Heart left ventricle (tissue), 16 donors: Measurements from ENCODE around the gene CFAP251. TPM values are rescaled to one million over a fixed set of nuclear protein-coding genes. Genes with fewer than 3 reads are reported as not detected.

Source experiments
- ATAC-seq, 4 donors: fragments of 200-7000 bp; cut with Tn5 transposase; one replicate each; pipeline ENCODE4 v1.9.1; 2020 to 2022; ENCODE audit warnings: moderate library complexity in 4 of 4, mild to moderate bottlenecking in 3 of 4, moderate number of reproducible peaks in 1 of 4
- DNase-seq, 5 donors: peaks; one replicate each; pipeline ENCODE4 v3.0.0-alpha.2; 2020
- H3K27ac ChIP-seq, 12 donors: fragments of 200-600 bp; sonication (generic) in 4 of 12; one replicate each; pipeline versions ENCODE4 v1.5.0 to v1.8.0; 2016 to 2022; ENCODE audit warnings: mild to moderate bottlenecking in 2 of 12
- H3K27me3 ChIP-seq, 9 donors: fragments of 200-600 bp; sonication (generic) in 2 of 9; one replicate each; pipeline versions ENCODE4 v1.5.1 to v1.8.0; 2016 to 2022; ENCODE audit warnings: mild to moderate bottlenecking in 3 of 9
- H3K36me3 ChIP-seq, 9 donors: fragments of 200-600 bp; sonication (generic) in 2 of 9; one replicate each; pipeline versions ENCODE4 v1.5.0 to v1.8.0; 2018 to 2022; ENCODE audit warnings: mild to moderate bottlenecking in 2 of 9
- H3K4me1 ChIP-seq, 12 donors: fragments of 200-600 bp; sonication (generic) in 4 of 12; one replicate each; pipeline versions ENCODE4 v1.5.0 to v1.8.0; 2016 to 2022; ENCODE audit warnings: mild to moderate bottlenecking in 3 of 12
- H3K4me3 ChIP-seq, 12 donors: fragments of 200-600 bp; sonication (generic) in 4 of 12; one replicate each; pipeline versions ENCODE4 v1.5.0 to v1.8.0; 2017 to 2022; ENCODE audit warnings: mild to moderate bottlenecking in 9 of 12, moderate library complexity in 4 of 12
- H3K9me3 ChIP-seq, 12 donors: fragments of 200-600 bp; sonication (generic) in 4 of 12; one replicate each; pipeline versions ENCODE4 v1.5.0 to v1.8.0; 2016 to 2022; ENCODE audit warnings: mild to moderate bottlenecking in 1 of 12
- CTCF ChIP-seq, 12 donors: fragments of 200-600 bp; sonication (generic) in 4 of 12; IDR thresholded peaks; one replicate each; pipeline versions ENCODE4 v1.5.0 to v1.8.0; 2018 to 2022; ENCODE audit warnings: antibody characterized with exemption in 12 of 12, mild to moderate bottlenecking in 5 of 12
- POLR2A ChIP-seq, 2 donors: fragments of 450-650 bp; IDR thresholded peaks; one replicate each; pipeline ENCODE4 v1.6.1; 2017; ENCODE audit warnings: antibody characterized with exemption in 2 of 2, mild to moderate bottlenecking in 2 of 2, moderate library complexity in 2 of 2
- WGBS, 4 donors: extraction: QIAGEN DNeasy Blood & Tissue Kit in 2 of 4; methylation state at CpG; one replicate each; pipeline versions ENCODE4 v1.1.5 to v1.1.7; 2013 to 2018; 5-methylcytosine and 5-hydroxymethylcytosine counted together
- intact Hi-C, 10 donors: fragments of 100-400 bp; cut with DNase I; formaldehyde crosslinking; loops; one replicate each; pipeline versions ENCODE4 v1.11.1 to v1.14.2; 2022
- polyA plus RNA-seq, 2 donors: library from polyadenylated mRNA; stranded (reverse); fragments of 200-250 nt; gene quantifications; one replicate each; pipeline ENCODE4 v1.2.3, GENCODE V29; 2013
- total RNA-seq, 9 donors: library from RNA; depleted of rRNA in 2 of 9; stranded (reverse); fragments of >200 nt in 2 of 9; fragmentation: NEBNext Ultra II Directional in 3 of 9; extraction: Animal tissue kit (Norgen Biotek cat#: 25700) in 3 of 9; gene quantifications; one replicate each; pipeline versions ENCODE4 v1.1.0 to v1.2.4, GENCODE V29; 2016 to 2023
- donor health status: ischemic (EF 13 %, LVEDD 7.1; RV severe dilation, severe dysfunction).
- donor health status: healthy with polysubstance abuse.
- donor health status: DM: no; HTN: yes; CAD: no.
- donor health status: DM: no; HTN: no; CAD: no.
- donor health status: ischemic (EF 25% LVEDD 6.9; RV normal size, moderate dysfunction).
- donor health status: ischemic (EF 25% LVEDD 5.7; RV mildly dilated, moderate dysfunction).
- donor health status: healthy.
- donor health status: DM: yes; HTN: yes; CAD: no.
- donor health status: ischemic (EF 35%, LVEDD 5.7; RV mildly dilated, moderate dysfunction).
- donor health status: nonischemic (EF 11% LVEDD 7.7; RV severe dilation, severe dysfunction).
- donor health status: DM: yes; HTN: yes; CAD: no.
- donor health status: PGD.
- donor health status: ischemic (EF 29% LVEDD 5.4; RV normal size, mild dysfunction).
- donor health status: nonischemic (EF 23%, LVEDD 6.1; RV moderate dilation, normal function).

Gene CFAP251
- total and polyA plus RNA-seq, 11 donors = 0.60 to 8.0 (median 1.4) TPM

- Histone ChIP-seq H3K9me3 (no peaks in the 10 kb centered on the region), H3K4me1 (peaks cover under 1 to 25% (median 13%) of the 10 kb centered on the region in 12 donors), H3K36me3 (peaks cover 0 to 81% (median 54%) of the 10 kb centered on the region in 9 donors), H3K27ac (no peak overlapping the region), H3K4me3 (no peak overlapping the region), H3K27me3 (no peaks in the 10 kb centered on the region)
- ATAC-seq = no peak
- intact Hi-C loops = loop anchor here in 3 of 10 donors (5.0 kb wide), 2 partner anchors 97 to 197 kb away; no protein-coding TSS in a partner anchor
- TF ChIP-seq CTCF (IDR thresholded peaks at IDR 0.05) (peak in 1 of 12 donors; percentile 6), POLR2A (IDR thresholded peaks at IDR 0.05) (no peak)
- DNase-seq = no peak
- WGBS, 4 donors = 60 to 73% (median 64%) methylated on average over 7 of the region's 7 CpGs
Measured at GRCh38 chr12:121894633-121895032, 23.8 kb upstream of the CFAP251 start.

GRCh38 chr12:121898287-121898686, 20.1 kb upstream of the CFAP251 start:
- ATAC-seq = no peak
- TF ChIP-seq POLR2A (IDR thresholded peaks at IDR 0.05) (no peak), CTCF (IDR thresholded peaks at IDR 0.05) (no peak)
- WGBS, 4 donors = 91 to 97% (median 93%) methylated on average over 5 of the region's 5 CpGs

GRCh38 chr12:121899590-121899989, 18.8 kb upstream of the CFAP251 start:
- 92 to 97% (median 94%) methylated on average over 8 to 14 of the region's 14 CpGs for WGBS, 4 donors
- DNase-seq (no peak), ATAC-seq (no peak)
- H3K9me3 ChIP-seq = no peaks in the 10 kb centered on the region
- TF ChIP-seq CTCF (IDR thresholded peaks at IDR 0.05) (no peak), POLR2A (IDR thresholded peaks at IDR 0.05) (no peak)
- no peaks in the 10 kb centered on the region for H3K27me3 ChIP-seq
- H3K27ac ChIP-seq = no peak overlapping the region
- H3K4me3 ChIP-seq = no peak overlapping the region
- H3K36me3 ChIP-seq = peaks cover 0 to 97% (median 93%) of the 10 kb centered on the region in 9 donors
- H3K4me1 ChIP-seq = no peaks in the 10 kb centered on the region
- intact Hi-C loops = no loop called here

More at GRCh38 chr12:121898287-121898686, 20.1 kb upstream of the CFAP251 start:
- DNase-seq = no peak
- intact Hi-C loops = no loop called here
- Histone ChIP-seq H3K27me3 (no peaks in the 10 kb centered on the region), H3K4me1 (peaks cover 0 to 11% (median 0%) of the 10 kb centered on the region in 12 donors), H3K4me3 (no peak overlapping the region), H3K36me3 (peaks cover 0 to 91% (median 85%) of the 10 kb centered on the region in 9 donors), H3K27ac (no peak overlapping the region), H3K9me3 (no peaks in the 10 kb centered on the region)

- peak in 1 of 4 donors; percentile 27 for ATAC-seq
- H3K4me1 ChIP-seq = no peaks in the 10 kb centered on the region
- no peaks in the 10 kb centered on the region for H3K9me3 ChIP-seq
- H3K36me3 ChIP-seq = peaks cover 0 to 98% (median 96%) of the 10 kb centered on the region in 9 donors
- no peaks in the 10 kb centered on the region for H3K27me3 ChIP-seq
- TF ChIP-seq POLR2A (IDR thresholded peaks at IDR 0.05) = no peak
- TF ChIP-seq CTCF (IDR thresholded peaks at IDR 0.05) = no peak
- H3K4me3 ChIP-seq = no peak overlapping the region
- no peak overlapping the region for H3K27ac ChIP-seq
- DNase-seq = no peak
- intact Hi-C loops = no loop called here
- WGBS, 4 donors = 94 to 100% (median 94%) methylated on average over 1 to 2 of the region's 2 CpGs
Measured at GRCh38 chr12:121903202-121903601, 15.2 kb upstream of the CFAP251 start.
